HCT116 (cell line): ENCODE measurements around the gene TST. TPM values are rescaled to one million over a fixed set of nuclear protein-coding genes. Genes with fewer than 3 reads are reported as not detected.

Experiments used
- ATAC-seq: fragments of 200-7000 bp; cut with Tn5 transposase; 2 replicates; pipeline ENCODE4 v1.9.1; 2020; ENCODE audit warnings: mild to moderate bottlenecking, moderate library complexity
- BruUV-seq: library from RNA; stranded (reverse); fragments of 400-500 nt; replicated peaks from 2 replicates; lab custom pipeline; 2021; lab: Mats Ljungman, UMichigan
- CTCF ChIA-PET: fragments of 300-600 bp; sonication (Branson Sonifier 250); formaldehyde crosslinking; loops from one replicate; lab custom pipeline; 2021; ENCODE audit warnings: antibody characterized with exemption; lab: Charles Lee
- POLR2A ChIA-PET: fragments of 300-600, 350-600 bp; sonication (Branson Sonifier 250); formaldehyde crosslinking; loops from one replicate; lab custom pipeline; 2021; ENCODE audit warnings: antibody characterized with exemption; lab: Charles Lee
- RAD21 ChIA-PET, 2 experiments: fragments of 300-600 bp; sonication (Branson Sonifier 250); formaldehyde crosslinking; loops; one replicate each; lab custom pipeline; 2023; ENCODE audit warnings: low total read pairs in 2 of 2; ENCODE audit not compliant: uncharacterized antibody in 2 of 2, unreplicated experiment in 2 of 2, low non-redundant PET in 1 of 2; lab: Charles Lee
- DNase-seq: peaks from one replicate; pipeline ENCODE4 v3.0.0-alpha.2; 2010; ENCODE audit warnings: low read depth, low spot score
- H2AFZ ChIP-seq: fragments of 200-600 bp; shearing (Covaris generic), sonication (generic); 2 replicates; pipeline ENCODE4 v1.6.1; 2017; ENCODE audit warnings: low read depth, mixed run types, mixed read lengths, antibody characterized with exemption, low read length; ENCODE audit not compliant: poor library complexity, severe bottlenecking
- H3K27ac ChIP-seq: 2 replicates; pipeline ENCODE4 v1.5.1; 2012; ENCODE audit warnings: low read depth, low read length
- H3K27me3 ChIP-seq: fragments of 200-600 bp; sonication (generic); 2 replicates; pipeline ENCODE4 v1.6.1; 2016; ENCODE audit warnings: mixed run types, low read length, mixed read lengths; ENCODE audit not compliant: insufficient read depth
- H3K36me3 ChIP-seq, 2 experiments: fragments of 200-500 bp in 1 of 2; fragments of 200-600 bp in 1 of 2; sonication (Bioruptor generic) in 1 of 2; sonication (generic) in 1 of 2; 2 replicates each; pipeline versions ENCODE4 v1.5.1 to v1.6.1; 2014 to 2016; ENCODE audit warnings: low read length in 2 of 2, inconsistent platforms in 1 of 2, mixed read lengths in 1 of 2, mixed run types in 1 of 2; ENCODE audit not compliant: insufficient read depth in 2 of 2, control insufficient read depth in 1 of 2
- H3K4me1 ChIP-seq, 2 experiments: fragments of 200-600 bp in 1 of 2; sonication (generic) in 1 of 2; 2 replicates each; pipeline versions ENCODE4 v1.5.1 to v1.6.1; 2012 to 2017; ENCODE audit warnings: low read length in 2 of 2, inconsistent platforms in 1 of 2, mild to moderate bottlenecking in 1 of 2, mixed read lengths in 1 of 2, mixed run types in 1 of 2, moderate library complexity in 1 of 2; ENCODE audit not compliant: insufficient read depth in 2 of 2, control insufficient read depth in 1 of 2
- H3K4me2 ChIP-seq: fragments of 200-600 bp; sonication (generic); 2 replicates; pipeline ENCODE4 v1.6.1; 2017; ENCODE audit warnings: mixed run types, low read length, mixed read lengths
- H3K4me3 ChIP-seq, 2 experiments: fragments of 200-600 bp in 1 of 2; sonication (generic) in 1 of 2; replicated peaks in 1 of 2; 2 replicates each; pipeline ENCODE4 v1.5.1; 2011 to 2016; ENCODE audit warnings: low read length in 2 of 2, control low read depth in 1 of 2, low read depth in 1 of 2, mild to moderate bottlenecking in 1 of 2, mixed read lengths in 1 of 2, mixed run types in 1 of 2
- H3K79me2 ChIP-seq: fragments of 200-600 bp; sonication (generic); 2 replicates; pipeline ENCODE4 v1.6.1; 2017; ENCODE audit warnings: mild to moderate bottlenecking, mixed run types, low read length, moderate library complexity, mixed read lengths; ENCODE audit not compliant: insufficient read depth
- H3K9ac ChIP-seq: fragments of 200-600 bp; sonication (generic); 2 replicates; pipeline ENCODE4 v1.6.1; 2016; ENCODE audit warnings: low read length, mixed read lengths
- H3K9me2 ChIP-seq: fragments of 200-600 bp; sonication (generic), shearing (Covaris generic); 2 replicates; pipeline ENCODE4 v1.6.1; 2017; ENCODE audit warnings: mixed run types, mild to moderate bottlenecking, moderate library complexity; ENCODE audit not compliant: insufficient read depth
- H3K9me3 ChIP-seq, 2 experiments: fragments of 200-500 bp in 1 of 2; fragments of 200-600 bp in 1 of 2; sonication (Bioruptor generic) in 1 of 2; sonication (generic) in 1 of 2; 2 replicates each; pipeline ENCODE4 v1.6.1; 2014 to 2017; ENCODE audit warnings: low read length in 2 of 2, mixed read lengths in 2 of 2, inconsistent platforms in 1 of 2, low read depth in 1 of 2, mild to moderate bottlenecking in 1 of 2, mixed run types in 1 of 2, moderate library complexity in 1 of 2; ENCODE audit not compliant: control insufficient read depth in 1 of 2, insufficient read depth in 1 of 2
- H4K20me1 ChIP-seq: fragments of 200-600 bp; sonication (generic), shearing (Covaris generic); 2 replicates; pipeline ENCODE4 v1.6.1; 2017; ENCODE audit warnings: mixed run types, mild to moderate bottlenecking, moderate library complexity; ENCODE audit not compliant: insufficient read depth
- ATF3 ChIP-seq: IDR thresholded peaks from 2 replicates; pipeline ENCODE4 v1.6.1; 2012
- CBX3 ChIP-seq: IDR thresholded peaks from 2 replicates; pipeline ENCODE4 v1.6.1; 2012; ENCODE audit warnings: low read depth
- CEBPB ChIP-seq: IDR thresholded peaks from 2 replicates; pipeline ENCODE4 v1.6.1; 2012; ENCODE audit warnings: low read depth
- CTCF ChIP-seq, 3 experiments: fragments of 200-600 bp in 1 of 3; sonication (generic) in 1 of 3; IDR thresholded peaks in 2 of 3; conservative IDR thresholded peaks in 1 of 3; 2 replicates each; pipeline ENCODE4 v1.5.1; 2012 to 2017; ENCODE audit warnings: low read depth in 2 of 3, low read length in 2 of 3, antibody characterized with exemption in 1 of 3, borderline replicate concordance in 1 of 3, control low read depth in 1 of 3, mild to moderate bottlenecking in 1 of 3, mixed read lengths in 1 of 3, mixed run types in 1 of 3, moderate library complexity in 1 of 3; ENCODE audit not compliant: insufficient read depth in 1 of 3
- EGR1 ChIP-seq: IDR thresholded peaks from 2 replicates; pipeline ENCODE4 v1.6.1; 2012; ENCODE audit warnings: low read depth
- ELF1 ChIP-seq: IDR thresholded peaks from 2 replicates; pipeline ENCODE4 v1.6.1; 2012; ENCODE audit warnings: low read depth, borderline replicate concordance
- EZH2 ChIP-seq: fragments of 200-600 bp; sonication (generic); IDR thresholded peaks from 2 replicates; pipeline ENCODE4 v1.6.1; 2017; ENCODE audit warnings: antibody characterized with exemption, mixed run types
- FOSL1 ChIP-seq: IDR thresholded peaks from 2 replicates; pipeline ENCODE4 v1.6.1; 2012; ENCODE audit warnings: low read depth
- MAX ChIP-seq: IDR thresholded peaks from 2 replicates; pipeline ENCODE4 v1.6.1; 2012
- POLR2A ChIP-seq: IDR thresholded peaks from 2 replicates; pipeline ENCODE4 v1.7.0; 2011; ENCODE audit warnings: borderline replicate concordance; ENCODE audit not compliant: insufficient read depth, insufficient read length; ENCODE audit errors: extremely low read depth
- POLR2AphosphoS5 ChIP-seq: IDR thresholded peaks from 2 replicates; pipeline ENCODE4 v1.6.1; 2011; ENCODE audit warnings: mild to moderate bottlenecking, low read depth, low read length, moderate library complexity
- SIN3A ChIP-seq: IDR thresholded peaks from 2 replicates; pipeline ENCODE4 v1.6.1; 2012; ENCODE audit warnings: low read depth
- SP1 ChIP-seq: IDR thresholded peaks from 2 replicates; pipeline ENCODE4 v1.6.1; 2012; ENCODE audit warnings: low read depth
- SRF ChIP-seq: IDR thresholded peaks from 2 replicates; pipeline ENCODE4 v1.6.1; 2012; ENCODE audit warnings: low read depth
- TCF7L2 ChIP-seq: IDR thresholded peaks from 2 replicates; pipeline ENCODE4 v1.7.0; 2011; ENCODE audit warnings: borderline replicate concordance, inconsistent platforms; ENCODE audit not compliant: insufficient read depth, insufficient read length; ENCODE audit errors: extremely low read depth
- YY1 ChIP-seq: IDR thresholded peaks from 2 replicates; pipeline ENCODE4 v1.6.1; 2011; ENCODE audit warnings: low read length, low read depth, moderate library complexity, mild to moderate bottlenecking; ENCODE audit not compliant: insufficient replicate concordance; ENCODE audit errors: extremely low read depth
- ZNF274 ChIP-seq: fragments of 200-500 bp; sonication (Bioruptor generic); IDR thresholded peaks from 2 replicates; pipeline ENCODE4 v1.6.1; 2014; ENCODE audit warnings: mild to moderate bottlenecking, low read depth, low read length, inconsistent platforms
- intact Hi-C: fragments of 100-400 bp; cut with micrococcal nuclease; formaldehyde crosslinking; loops from 2 replicates; pipeline ENCODE4 v1.10.0; 2022
- total RNA-seq: library from RNA; stranded (reverse); gene quantifications from one replicate; pipeline ENCODE4 v1.2.1, GENCODE V29; 2021; ENCODE audit not compliant: unreplicated experiment
- TF ChIP-seq, protein P1 (sequence below): IDR thresholded peaks from 2 replicates; pipeline ENCODE4 v1.6.1; 2011; ENCODE audit warnings: mild to moderate bottlenecking, low read length, moderate library complexity; ENCODE audit not compliant: insufficient replicate concordance; ENCODE audit errors: extremely low read depth

TST gene
- total RNA-seq, 1 experiment from 2014 or later, result 32.1 TPM

GRCh38 chr22:37052386-37053309 is 33.4 kb upstream of the TST start:
- no peaks in the 10 kb centered on the region for H3K9me3 ChIP-seq
- no peak overlapping the region; the same call in 1 of the 2 replicates for H3K27ac ChIP-seq
- peaks cover 5 to 11% of the 10 kb centered on the region in 2 experiments; a peak in 2 of 4 replicates for H3K4me1 ChIP-seq
- H3K27me3 ChIP-seq, result no peaks in the 10 kb centered on the region
- ATAC-seq (no peak), DNase-seq (no peak)
- no peaks in the 10 kb centered on the region for H3K79me2 ChIP-seq
- POLR2A ChIA-PET, result no interaction called here
- H3K4me3 ChIP-seq, result peak overlapping the region; percentile 59 to 77
- H3K4me2 ChIP-seq, result peak overlapping the region; percentile 86
- H3K36me3 ChIP-seq, result peaks cover 0 to 2% of the 10 kb centered on the region in 2 experiments; a peak in 1 of 4 replicates
- H3K9ac ChIP-seq, result peak overlapping the region; percentile 64
- no peak for TF ChIP-seq MAX
- TF ChIP-seq CEBPB, result no peak
- TF ChIP-seq ATF3, result no peak
- no peak for TF ChIP-seq SP1
- TF ChIP-seq POLR2AphosphoS5, result no peak
- no peak for TF ChIP-seq CBX3
- no peak for TF ChIP-seq TCF7L2
- no peak for TF ChIP-seq SIN3A
- no peak for TF ChIP-seq EZH2
- TF ChIP-seq EGR1, result no peak
- TF ChIP-seq, protein P1, sequence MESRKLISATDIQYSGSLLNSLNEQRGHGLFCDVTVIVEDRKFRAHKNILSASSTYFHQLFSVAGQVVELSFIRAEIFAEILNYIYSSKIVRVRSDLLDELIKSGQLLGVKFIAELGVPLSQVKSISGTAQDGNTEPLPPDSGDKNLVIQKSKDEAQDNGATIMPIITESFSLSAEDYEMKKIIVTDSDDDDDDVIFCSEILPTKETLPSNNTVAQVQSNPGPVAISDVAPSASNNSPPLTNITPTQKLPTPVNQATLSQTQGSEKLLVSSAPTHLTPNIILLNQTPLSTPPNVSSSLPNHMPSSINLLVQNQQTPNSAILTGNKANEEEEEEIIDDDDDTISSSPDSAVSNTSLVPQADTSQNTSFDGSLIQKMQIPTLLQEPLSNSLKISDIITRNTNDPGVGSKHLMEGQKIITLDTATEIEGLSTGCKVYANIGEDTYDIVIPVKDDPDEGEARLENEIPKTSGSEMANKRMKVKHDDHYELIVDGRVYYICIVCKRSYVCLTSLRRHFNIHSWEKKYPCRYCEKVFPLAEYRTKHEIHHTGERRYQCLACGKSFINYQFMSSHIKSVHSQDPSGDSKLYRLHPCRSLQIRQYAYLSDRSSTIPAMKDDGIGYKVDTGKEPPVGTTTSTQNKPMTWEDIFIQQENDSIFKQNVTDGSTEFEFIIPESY, result no peak
- TF ChIP-seq ELF1, result no peak
- TF ChIP-seq ZNF274, result no peak
- no peak for TF ChIP-seq FOSL1
- no peak for TF ChIP-seq POLR2A
- no peak for TF ChIP-seq YY1
- no peak for TF ChIP-seq SRF
- TF ChIP-seq CTCF (IDR thresholded peaks at IDR 0.05 in 2 of 3, conservative IDR thresholded peaks at IDR 0.05 in 1 of 3; ENCODE audit: borderline replicate concordance in 1 of 3, insufficient read depth in 1 of 3, low read depth in 2 of 3, low read length in 2 of 3), result no peak
- RAD21 ChIA-PET, result interaction anchor here in 1 of 2 experiments (0.7 kb wide), 1 partner anchor 392 kb away, joined by 3 read pairs; no protein-coding TSS in a partner anchor
- intact Hi-C loops, result no loop called here
- H4K20me1 ChIP-seq, result no peaks in the 10 kb centered on the region
- TSS peak; percentile 45 for BruUV-seq
- no peaks in the 10 kb centered on the region for H3K9me2 ChIP-seq
- CTCF ChIA-PET, result interaction anchor here (1.1 to 1.7 kb wide), 2 partner anchors 9 to 12 kb away, joined by 3 to 5 read pairs; no protein-coding TSS in a partner anchor
- H2AFZ ChIP-seq, result no peak overlapping the region
